GM12892 (cell line): ENCODE measurements around the gene RALGPS1.

ENCODE experiments used
- POLR2A ChIP-seq: IDR thresholded peaks from 2 replicates; pipeline ENCODE4 v1.6.1; 2011; ENCODE audit warnings: low read depth, low read length, control low read depth
- TAF1 ChIP-seq: IDR thresholded peaks from 2 replicates; pipeline ENCODE4 v1.6.1; 2011; ENCODE audit warnings: low read depth, mild to moderate bottlenecking, control low read depth, low read length, borderline replicate concordance

- TF ChIP-seq POLR2A (no peak), TAF1 (no peak)
These were observed 201.6 kb downstream of the RALGPS1 start for GRCh38 chr9:127116088-127116726.
